Skeletal muscle cell (primary cell): Measurements from ENCODE around the gene TBC1D1.

Experiments
- DNase-seq: peaks from one replicate; pipeline ENCODE4 v3.0.0-alpha.2; 2010; ENCODE audit warnings: low read depth
- H3K4me3 ChIP-seq: 2 replicates; pipeline ENCODE4 v1.5.1; 2011; ENCODE audit warnings: low read depth, mild to moderate bottlenecking, control low read depth, low read length, moderate library complexity

TBC1D1 gene

GRCh38 chr4:38188631-38189101 is 297.8 kb downstream of the TBC1D1 start:
- no peak overlapping the region for H3K4me3 ChIP-seq
- no peak for DNase-seq
